ENCODE data around the gene RIN2. TPM values are rescaled to one million over a fixed set of nuclear protein-coding genes. Genes with fewer than 3 reads are reported as not detected.

Gene RIN2
- total and polyA plus RNA-seq, 2 of the 4 experiments (the other 2 are of a cell fraction) = 16.1 to 72.2 TPM

DNA sequence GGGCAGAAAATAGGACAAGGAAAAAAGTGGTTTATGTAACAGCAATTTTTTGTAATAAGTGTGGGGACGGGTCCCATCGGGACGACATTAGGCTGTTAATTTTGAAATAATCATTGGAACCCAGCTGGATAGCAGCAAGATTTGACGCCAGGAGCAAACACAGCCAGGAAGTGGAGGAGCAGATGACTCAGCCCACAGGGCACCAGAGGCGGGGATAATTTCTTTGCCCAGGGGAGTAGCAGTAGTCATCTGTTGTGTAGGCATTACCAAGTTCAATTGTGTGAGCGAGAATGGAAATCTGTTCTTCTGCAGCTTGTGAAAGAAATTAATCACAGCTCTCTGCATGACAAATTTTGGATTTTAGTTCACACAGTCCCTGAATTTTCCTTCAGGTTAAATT, 22.6 kb upstream of the RIN2 start:
- no peak overlapping the region for H2AK5ac ChIP-seq (ENCODE audit: low read depth, low read length)
- DNase-seq (peak; percentile 73), ATAC-seq (ENCODE audit: low read depth) (peak; percentile 99)
- in situ Hi-C loops (cut with MboI; ENCODE audit: low sequenced_read_pairs) = no loop called here
- no peak overlapping the region for H2BK5ac ChIP-seq (ENCODE audit: low read depth, low read length, poor library complexity, severe bottlenecking)
- no peak overlapping the region for H4K91ac ChIP-seq (ENCODE audit: insufficient read depth, low read depth, low read length)
- H3K23ac ChIP-seq (ENCODE audit: low read depth, low read length) = no peak overlapping the region
- no peak overlapping the region for H2AK9ac ChIP-seq (replicated peaks; ENCODE audit: low read depth, low read length, poor library complexity)
- H2BK120ac ChIP-seq (ENCODE audit: low read depth, low read length) = no peak overlapping the region
- no peak overlapping the region for H3K14ac ChIP-seq (replicated peaks; ENCODE audit: low read depth, low read length)
- peaks cover 4% of the 10 kb centered on the region for H3K4me1 ChIP-seq (ENCODE audit: control insufficient read depth, insufficient read depth, low read length)
- TF ChIP-seq SMC3 (IDR thresholded peaks at IDR 0.05; ENCODE audit: low read depth, low read length) (no peak), MAFK (IDR thresholded peaks at IDR 0.05; ENCODE audit: low read depth, low read length) (no peak), FOS (IDR thresholded peaks at IDR 0.05; ENCODE audit: low read depth, low read length) (peak; percentile 69), CHD1 (IDR thresholded peaks at IDR 0.05; ENCODE audit: low read depth, low read length) (no peak), RFX5 (IDR thresholded peaks at IDR 0.05; ENCODE audit: low read depth, low read length) (peak; percentile 45; the same call in 1 of the 2 replicates), BHLHE40 (IDR thresholded peaks at IDR 0.05; ENCODE audit: low read depth, low read length) (peak; percentile 34), RCOR1 (IDR thresholded peaks at IDR 0.05; ENCODE audit: insufficient replicate concordance, low read length) (no peak), NFE2L2 (IDR thresholded peaks at IDR 0.05; ENCODE audit: low read depth, low read length) (no peak), MAZ (IDR thresholded peaks at IDR 0.05; ENCODE audit: borderline replicate concordance, low read depth, low read length) (no peak), CEBPB (IDR thresholded peaks at IDR 0.05; ENCODE audit: low read depth, low read length) (no peak)
- TF ChIP-seq, protein P1, sequence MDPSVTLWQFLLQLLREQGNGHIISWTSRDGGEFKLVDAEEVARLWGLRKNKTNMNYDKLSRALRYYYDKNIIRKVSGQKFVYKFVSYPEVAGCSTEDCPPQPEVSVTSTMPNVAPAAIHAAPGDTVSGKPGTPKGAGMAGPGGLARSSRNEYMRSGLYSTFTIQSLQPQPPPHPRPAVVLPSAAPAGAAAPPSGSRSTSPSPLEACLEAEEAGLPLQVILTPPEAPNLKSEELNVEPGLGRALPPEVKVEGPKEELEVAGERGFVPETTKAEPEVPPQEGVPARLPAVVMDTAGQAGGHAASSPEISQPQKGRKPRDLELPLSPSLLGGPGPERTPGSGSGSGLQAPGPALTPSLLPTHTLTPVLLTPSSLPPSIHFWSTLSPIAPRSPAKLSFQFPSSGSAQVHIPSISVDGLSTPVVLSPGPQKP (IDR thresholded peaks at IDR 0.05; ENCODE audit: borderline replicate concordance, low read depth, low read length) = no peak
- TF ChIP-seq, protein P2, sequence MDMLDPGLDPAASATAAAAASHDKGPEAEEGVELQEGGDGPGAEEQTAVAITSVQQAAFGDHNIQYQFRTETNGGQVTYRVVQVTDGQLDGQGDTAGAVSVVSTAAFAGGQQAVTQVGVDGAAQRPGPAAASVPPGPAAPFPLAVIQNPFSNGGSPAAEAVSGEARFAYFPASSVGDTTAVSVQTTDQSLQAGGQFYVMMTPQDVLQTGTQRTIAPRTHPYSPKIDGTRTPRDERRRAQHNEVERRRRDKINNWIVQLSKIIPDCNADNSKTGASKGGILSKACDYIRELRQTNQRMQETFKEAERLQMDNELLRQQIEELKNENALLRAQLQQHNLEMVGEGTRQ (IDR thresholded peaks at IDR 0.05; ENCODE audit: low read depth, low read length) = no peak
- TF ChIP-seq, protein P3, sequence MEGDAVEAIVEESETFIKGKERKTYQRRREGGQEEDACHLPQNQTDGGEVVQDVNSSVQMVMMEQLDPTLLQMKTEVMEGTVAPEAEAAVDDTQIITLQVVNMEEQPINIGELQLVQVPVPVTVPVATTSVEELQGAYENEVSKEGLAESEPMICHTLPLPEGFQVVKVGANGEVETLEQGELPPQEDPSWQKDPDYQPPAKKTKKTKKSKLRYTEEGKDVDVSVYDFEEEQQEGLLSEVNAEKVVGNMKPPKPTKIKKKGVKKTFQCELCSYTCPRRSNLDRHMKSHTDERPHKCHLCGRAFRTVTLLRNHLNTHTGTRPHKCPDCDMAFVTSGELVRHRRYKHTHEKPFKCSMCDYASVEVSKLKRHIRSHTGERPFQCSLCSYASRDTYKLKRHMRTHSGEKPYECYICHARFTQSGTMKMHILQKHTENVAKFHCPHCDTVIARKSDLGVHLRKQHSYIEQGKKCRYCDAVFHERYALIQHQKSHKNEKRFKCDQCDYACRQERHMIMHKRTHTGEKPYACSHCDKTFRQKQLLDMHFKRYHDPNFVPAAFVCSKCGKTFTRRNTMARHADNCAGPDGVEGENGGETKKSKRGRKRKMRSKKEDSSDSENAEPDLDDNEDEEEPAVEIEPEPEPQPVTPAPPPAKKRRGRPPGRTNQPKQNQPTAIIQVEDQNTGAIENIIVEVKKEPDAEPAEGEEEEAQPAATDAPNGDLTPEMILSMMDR (conservative IDR thresholded peaks at IDR 0.05; ENCODE audit: low read depth, low read length) = no peak
- dilution Hi-C loops (cut with HindIII; ENCODE audit: low sequenced_read_pairs, unreplicated experiment) = no loop called here
- WGBS, 2 experiments (ENCODE audit: extremely low coverage in 2 of 2, insufficient read length in 1 of 2) = no CpG with 5 or more reads among the region's 6 CpGs
- ChIA-PET CTCF (interaction anchor here (0.7 kb wide), 1 partner anchor 28 kb away, joined by 4 read pairs; no protein-coding TSS in a partner anchor), POLR2A (ENCODE audit: unreplicated experiment) (no interaction called here)
- H3K79me1 ChIP-seq (ENCODE audit: low read depth in 1 of 2, low read length in 2 of 2) = no peaks in the 10 kb centered on the region
- no peak overlapping the region for H3K9ac ChIP-seq (ENCODE audit: low read depth, low read length)
- H3K27me3 ChIP-seq (ENCODE audit: control insufficient read depth, insufficient read depth, low read length) = no peaks in the 10 kb centered on the region; the same call in 1 of the 2 replicates
- intact Hi-C loops (cut with micrococcal nuclease) = no loop called here
- H3K36me3 ChIP-seq (ENCODE audit: control insufficient read depth, insufficient read depth, low read length) = no peaks in the 10 kb centered on the region
- no peak overlapping the region for H4K5ac ChIP-seq (ENCODE audit: low read depth, low read length)
- no peak overlapping the region for H3K18ac ChIP-seq (ENCODE audit: low read depth, low read length)
- no peak overlapping the region for H2AFZ ChIP-seq (replicated peaks; ENCODE audit: low read length, poor library complexity)
- H3K27ac ChIP-seq (ENCODE audit: insufficient read depth, low read length) = no peak overlapping the region
- no peak overlapping the region for H3K56ac ChIP-seq (ENCODE audit: extremely low read depth, insufficient read depth, low read length)
- H3K4ac ChIP-seq (ENCODE audit: low read depth, low read length) = no peak overlapping the region
- H2BK15ac ChIP-seq (ENCODE audit: low read depth, low read length) = no peak overlapping the region
- H4K8ac ChIP-seq (ENCODE audit: low read depth in 2 of 2, low read length in 2 of 2) = peak overlapping the region in 1 of 2 experiments; percentile 55; a peak in 2 of 4 replicates
- H3K9me3 ChIP-seq (ENCODE audit: control insufficient read depth, insufficient read depth, low read length) = no peaks in the 10 kb centered on the region
- no peak overlapping the region for H2BK20ac ChIP-seq (ENCODE audit: low read depth, low read length)
- 0 out of 2 replicates have a peak overlapping the region, but pooled peaks have one; percentile 3 for H3K4me2 ChIP-seq (ENCODE audit: low read depth, low read length)
- H3K9me1 ChIP-seq (ENCODE audit: insufficient read depth, low read length) = 0 out of 2 replicates have a peak, but pooled peaks cover 4% of the 10 kb centered on the region
- H3K4me3 ChIP-seq (ENCODE audit: insufficient read depth, low read depth, low read length) = no peak overlapping the region
- H4K20me1 ChIP-seq (ENCODE audit: insufficient read depth, low read length) = no peaks in the 10 kb centered on the region
- BruUV-seq (replicated peaks) = no TSS peak

Data from IMR-90 (cell line).